ENCODE data around the gene RBKS. TPM values are rescaled to one million over a fixed set of nuclear protein-coding genes. Genes with fewer than 3 reads are reported as not detected.

Gene RBKS
- total RNA-seq, 1 donor from 2014 or later = 2.0 TPM

- Mint-ChIP-seq H3K27ac (ENCODE audit: unreplicated experiment) (no peak overlapping the region), H3K36me3 (ENCODE audit: low read depth, unreplicated experiment) (no peaks in the 10 kb centered on the region), H3K4me3 (ENCODE audit: unreplicated experiment) (no peak overlapping the region), H3K9me3 (ENCODE audit: unreplicated experiment) (no peaks in the 10 kb centered on the region), H3K4me1 (ENCODE audit: unreplicated experiment) (no peaks in the 10 kb centered on the region), H3K27me3 (ENCODE audit: unreplicated experiment) (no peaks in the 10 kb centered on the region)
- DNase-seq (ENCODE audit: low spot score) = no peak
- TF ChIP-seq CTCF (IDR thresholded peaks at IDR 0.05; ENCODE audit: unreplicated experiment) = no peak
These were observed 47.3 kb downstream of the RBKS start for GRCh38 chr2:27842894-27843293.

- Mint-ChIP-seq H3K36me3 (ENCODE audit: low read depth, unreplicated experiment) (no peaks in the 10 kb centered on the region), H3K27me3 (ENCODE audit: unreplicated experiment) (no peaks in the 10 kb centered on the region), H3K4me3 (ENCODE audit: unreplicated experiment) (no peak overlapping the region), H3K27ac (ENCODE audit: unreplicated experiment) (no peak overlapping the region), H3K4me1 (ENCODE audit: unreplicated experiment) (no peaks in the 10 kb centered on the region), H3K9me3 (ENCODE audit: unreplicated experiment) (no peaks in the 10 kb centered on the region)
- DNase-seq (ENCODE audit: low spot score) = no peak
- no peak for TF ChIP-seq CTCF (IDR thresholded peaks at IDR 0.05; ENCODE audit: unreplicated experiment)
These were observed 51.1 kb downstream of the RBKS start for GRCh38 chr2:27839022-27839618.

GRCh38 chr2:27838502-27838901 lies 51.7 kb downstream of the RBKS start:
- DNase-seq (ENCODE audit: low spot score) = no peak
- Mint-ChIP-seq H3K27ac (ENCODE audit: unreplicated experiment) (no peak overlapping the region), H3K4me3 (ENCODE audit: unreplicated experiment) (no peak overlapping the region), H3K36me3 (ENCODE audit: low read depth, unreplicated experiment) (no peaks in the 10 kb centered on the region), H3K27me3 (ENCODE audit: unreplicated experiment) (no peaks in the 10 kb centered on the region), H3K4me1 (ENCODE audit: unreplicated experiment) (no peaks in the 10 kb centered on the region), H3K9me3 (ENCODE audit: unreplicated experiment) (no peaks in the 10 kb centered on the region)
- no peak for TF ChIP-seq CTCF (IDR thresholded peaks at IDR 0.05; ENCODE audit: unreplicated experiment)

- Mint-ChIP-seq H3K27ac (ENCODE audit: unreplicated experiment) (no peak overlapping the region), H3K4me3 (ENCODE audit: unreplicated experiment) (no peak overlapping the region), H3K36me3 (ENCODE audit: low read depth, unreplicated experiment) (no peaks in the 10 kb centered on the region), H3K27me3 (ENCODE audit: unreplicated experiment) (no peaks in the 10 kb centered on the region), H3K9me3 (ENCODE audit: unreplicated experiment) (no peaks in the 10 kb centered on the region), H3K4me1 (ENCODE audit: unreplicated experiment) (no peaks in the 10 kb centered on the region)
- TF ChIP-seq CTCF (IDR thresholded peaks at IDR 0.05; ENCODE audit: unreplicated experiment) = no peak
- DNase-seq (ENCODE audit: low spot score) = no peak
These were observed 56.3 kb downstream of the RBKS start for GRCh38 chr2:27833931-27834330.

GRCh38 chr2:27832396-27832795 lies 57.8 kb downstream of the RBKS start:
- H3K27me3 Mint-ChIP-seq (ENCODE audit: unreplicated experiment) = no peaks in the 10 kb centered on the region
- H3K4me3 Mint-ChIP-seq (ENCODE audit: unreplicated experiment) = no peak overlapping the region
- H3K4me1 Mint-ChIP-seq (ENCODE audit: unreplicated experiment) = no peaks in the 10 kb centered on the region
- DNase-seq (ENCODE audit: low spot score) = no peak
- H3K9me3 Mint-ChIP-seq (ENCODE audit: unreplicated experiment) = no peaks in the 10 kb centered on the region
- no peak overlapping the region for H3K27ac Mint-ChIP-seq (ENCODE audit: unreplicated experiment)
- no peaks in the 10 kb centered on the region for H3K36me3 Mint-ChIP-seq (ENCODE audit: low read depth, unreplicated experiment)
- no peak for TF ChIP-seq CTCF (IDR thresholded peaks at IDR 0.05; ENCODE audit: unreplicated experiment)
